Activated CD4-positive, alpha-beta T cell treated with anti-CD3 and anti-CD28 coated beads for 1 hour (primary cell): ENCODE results near the gene ST7.
"Not testable (repeated sequence)": the region's sequence is repeated elsewhere in the genome, so short reads cannot be mapped to it uniquely, and the experiment has no call there.

Experiments
- DNase-seq: peaks from one replicate; pipeline ENCODE4 v3.0.0-alpha.2; 2020

Gene ST7

GRCh38 chr7:117101026-117101425 lies 147.7 kb downstream of the ST7 start:
- no peak for DNase-seq

GRCh38 chr7:117110480-117111315 lies 157.4 kb downstream of the ST7 start:
- no peak for DNase-seq

GRCh38 chr7:117111535-117111934 lies 158.2 kb downstream of the ST7 start:
- no peak for DNase-seq

- DNase-seq, result no peak
These were observed 159.3 kb downstream of the ST7 start for GRCh38 chr7:117112640-117113039.

GRCh38 chr7:117113871-117114270 lies 160.6 kb downstream of the ST7 start:
- no peak for DNase-seq

GRCh38 chr7:117114272-117114671 lies 161.0 kb downstream of the ST7 start:
- no peak for DNase-seq

GRCh38 chr7:117116211-117116610 lies 162.9 kb downstream of the ST7 start:
- DNase-seq, result no peak

GRCh38 chr7:117117172-117117571 lies 163.9 kb downstream of the ST7 start:
- DNase-seq, result no peak

- no peak for DNase-seq
These were observed 165.4 kb downstream of the ST7 start for GRCh38 chr7:117118579-117119180.

- peak; percentile 55 for DNase-seq
These were observed 166.1 kb downstream of the ST7 start for GRCh38 chr7:117119192-117119924.

- not testable (repeated sequence) for DNase-seq
These were observed 167.0 kb downstream of the ST7 start for GRCh38 chr7:117120321-117120720.

GRCh38 chr7:117122036-117122435 lies 168.7 kb downstream of the ST7 start:
- not testable (repeated sequence) for DNase-seq

- no peak for DNase-seq
These were observed 169.2 kb downstream of the ST7 start for GRCh38 chr7:117122536-117122935.

GRCh38 chr7:117123311-117123926 lies 170.1 kb downstream of the ST7 start:
- no peak for DNase-seq

GRCh38 chr7:117124591-117125220 lies 171.4 kb downstream of the ST7 start:
- DNase-seq, result no peak

GRCh38 chr7:117126676-117127075 lies 173.4 kb downstream of the ST7 start:
- no peak for DNase-seq

GRCh38 chr7:117127585-117128168 lies 174.4 kb downstream of the ST7 start:
- no peak for DNase-seq

GRCh38 chr7:117129521-117129955 lies 176.2 kb downstream of the ST7 start:
- no peak for DNase-seq

GRCh38 chr7:117130262-117130661 lies 177.0 kb downstream of the ST7 start:
- DNase-seq, result no peak

- no peak for DNase-seq
These were observed 179.2 kb downstream of the ST7 start for GRCh38 chr7:117132321-117133120.

- DNase-seq, result no peak
These were observed 179.8 kb downstream of the ST7 start for GRCh38 chr7:117133125-117133524.

GRCh38 chr7:117134411-117134810 lies 181.1 kb downstream of the ST7 start:
- no peak for DNase-seq
